B cell (primary cell): ENCODE results near the gene TEX50.
"Not testable (repeated sequence)": the region's sequence is repeated elsewhere in the genome, so short reads cannot be mapped to it uniquely, and the experiment has no call there.

Experiments
- CTCF ChIP-seq: fragments of 200-600 bp; IDR thresholded peaks from one replicate; pipeline ENCODE4 v1.8.0; 2022; ENCODE audit warnings: antibody characterized with exemption, mild to moderate bottlenecking
- EZH2 ChIP-seq: IDR thresholded peaks from 2 replicates; pipeline ENCODE4 v1.6.1; 2012; ENCODE audit warnings: borderline replicate concordance, low read depth, mild to moderate bottlenecking, moderate library complexity, low read length; ENCODE audit not compliant: insufficient read depth, poor library complexity, severe bottlenecking

GRCh38 chr1:173680152-173680551, 45.0 kb downstream of the TEX50 start:
- not testable (repeated sequence) for TF ChIP-seq CTCF, EZH2
